Ovary (tissue), 3 donors: ENCODE data around the gene SORL1.

Source experiments
- EP300 ChIP-seq: sonication (generic); formaldehyde crosslinking; IDR thresholded peaks from one replicate; pipeline ENCODE4 v1.6.1; 2017; ENCODE audit warnings: antibody characterized with exemption
- POLR2A ChIP-seq: fragments of 450-650 bp; IDR thresholded peaks from one replicate; pipeline ENCODE4 v1.6.1; 2017; ENCODE audit warnings: antibody characterized with exemption, mild to moderate bottlenecking, moderate library complexity
- TF ChIP-seq, protein P1 (sequence below), 3 donors: fragments of 450-650 bp in 2 of 3; fragments of 200-600 bp in 1 of 3; IDR thresholded peaks; one replicate each; pipeline versions ENCODE4 v1.5.1 to v1.8.0; 2016 to 2022; ENCODE audit warnings: antibody characterized with exemption in 3 of 3, mild to moderate bottlenecking in 1 of 3
- donor health status: DM: no; HTN: no; CAD: no.

DNA sequence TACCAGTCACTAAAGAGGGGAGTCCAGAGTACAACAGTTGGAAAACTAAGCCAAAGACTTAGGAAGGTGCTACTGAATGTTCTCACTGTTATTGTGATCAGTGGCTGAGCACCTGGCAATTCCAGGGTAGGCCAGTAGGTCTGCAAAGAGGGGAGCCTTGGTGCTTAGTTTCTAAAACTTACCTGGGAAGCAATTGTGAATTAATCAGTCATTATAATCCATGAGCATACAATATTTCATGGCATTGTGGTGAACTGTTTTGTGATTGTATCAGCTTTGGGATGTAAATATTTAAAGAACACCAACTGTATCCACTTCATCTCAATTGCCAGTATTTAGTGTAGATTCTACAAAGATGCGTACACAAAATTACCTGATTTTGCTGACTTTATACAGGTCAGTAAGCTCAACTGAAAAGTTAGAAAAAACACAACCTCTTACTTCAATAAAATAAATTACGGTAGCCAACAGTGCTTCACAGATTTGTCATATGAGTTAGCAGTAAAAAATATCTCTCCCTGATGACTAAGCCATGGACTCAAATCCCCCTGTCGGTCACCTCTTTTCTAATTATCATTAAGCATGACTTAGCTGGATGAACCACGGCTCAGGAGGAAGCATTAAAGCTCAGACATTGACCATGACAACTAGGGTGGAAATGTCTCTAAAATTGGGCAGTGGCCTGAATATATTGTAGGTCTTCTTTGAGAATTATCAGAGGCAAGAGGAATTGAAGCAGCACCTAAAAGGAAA lies 30.8 kb upstream of the SORL1 start:
- TF ChIP-seq, protein P1, sequence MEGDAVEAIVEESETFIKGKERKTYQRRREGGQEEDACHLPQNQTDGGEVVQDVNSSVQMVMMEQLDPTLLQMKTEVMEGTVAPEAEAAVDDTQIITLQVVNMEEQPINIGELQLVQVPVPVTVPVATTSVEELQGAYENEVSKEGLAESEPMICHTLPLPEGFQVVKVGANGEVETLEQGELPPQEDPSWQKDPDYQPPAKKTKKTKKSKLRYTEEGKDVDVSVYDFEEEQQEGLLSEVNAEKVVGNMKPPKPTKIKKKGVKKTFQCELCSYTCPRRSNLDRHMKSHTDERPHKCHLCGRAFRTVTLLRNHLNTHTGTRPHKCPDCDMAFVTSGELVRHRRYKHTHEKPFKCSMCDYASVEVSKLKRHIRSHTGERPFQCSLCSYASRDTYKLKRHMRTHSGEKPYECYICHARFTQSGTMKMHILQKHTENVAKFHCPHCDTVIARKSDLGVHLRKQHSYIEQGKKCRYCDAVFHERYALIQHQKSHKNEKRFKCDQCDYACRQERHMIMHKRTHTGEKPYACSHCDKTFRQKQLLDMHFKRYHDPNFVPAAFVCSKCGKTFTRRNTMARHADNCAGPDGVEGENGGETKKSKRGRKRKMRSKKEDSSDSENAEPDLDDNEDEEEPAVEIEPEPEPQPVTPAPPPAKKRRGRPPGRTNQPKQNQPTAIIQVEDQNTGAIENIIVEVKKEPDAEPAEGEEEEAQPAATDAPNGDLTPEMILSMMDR (IDR thresholded peaks at IDR 0.05), result no peak
- TF ChIP-seq POLR2A, result no peak
- TF ChIP-seq EP300, result no peak
